HFFc6 (cell line): Measurements from ENCODE around the gene HTRA2. TPM values are rescaled to one million over a fixed set of nuclear protein-coding genes. Genes with fewer than 3 reads are reported as not detected.

Experiments
- DNase-seq: peaks from one replicate; pipeline ENCODE4 v3.0.0-alpha.2; 2018
- H3K27ac Mint-ChIP-seq: 2 replicates; pipeline ENCODE4 v1.8.0; 2020; ENCODE audit warnings: mild to moderate bottlenecking, mixed read lengths
- H3K27me3 Mint-ChIP-seq: 2 replicates; pipeline ENCODE4 v1.8.0; 2021; ENCODE audit warnings: mild to moderate bottlenecking, moderate library complexity, mixed read lengths; ENCODE audit not compliant: insufficient read depth
- H3K36me3 Mint-ChIP-seq: 2 replicates; pipeline ENCODE4 v1.8.0; 2021; ENCODE audit warnings: low read depth, mixed read lengths
- H3K4me1 Mint-ChIP-seq: 2 replicates; pipeline ENCODE4 v1.8.0; 2020; ENCODE audit warnings: low read depth, mixed read lengths
- H3K4me3 Mint-ChIP-seq: 2 replicates; pipeline ENCODE4 v1.8.0; 2020; ENCODE audit warnings: mild to moderate bottlenecking, moderate library complexity, mixed read lengths
- H3K9me3 Mint-ChIP-seq: 2 replicates; pipeline ENCODE4 v1.8.0; 2020; ENCODE audit warnings: mild to moderate bottlenecking, mixed read lengths
- total RNA-seq, 6 experiments: library from RNA; stranded (reverse); fragmentation: NEBNext Ultra II Directional; extraction: Animal tissue kit (Norgen Biotek cat#: 25700); gene quantifications; 2 replicates in 1 of 6; 3 replicates in 5 of 6; pipeline ENCODE4 v1.2.3, GENCODE V29; 2021
- TF ChIP-seq, protein P1 (sequence below): fragments of 200-600 bp; sonication (generic); IDR thresholded peaks from 2 replicates; pipeline ENCODE4 v1.5.0; 2021; ENCODE audit warnings: antibody characterized with exemption, mild to moderate bottlenecking

Gene HTRA2
- total RNA-seq, 6 experiments from 2014 or later = 29.7 to 43.3 (median 33.6) TPM

DNA sequence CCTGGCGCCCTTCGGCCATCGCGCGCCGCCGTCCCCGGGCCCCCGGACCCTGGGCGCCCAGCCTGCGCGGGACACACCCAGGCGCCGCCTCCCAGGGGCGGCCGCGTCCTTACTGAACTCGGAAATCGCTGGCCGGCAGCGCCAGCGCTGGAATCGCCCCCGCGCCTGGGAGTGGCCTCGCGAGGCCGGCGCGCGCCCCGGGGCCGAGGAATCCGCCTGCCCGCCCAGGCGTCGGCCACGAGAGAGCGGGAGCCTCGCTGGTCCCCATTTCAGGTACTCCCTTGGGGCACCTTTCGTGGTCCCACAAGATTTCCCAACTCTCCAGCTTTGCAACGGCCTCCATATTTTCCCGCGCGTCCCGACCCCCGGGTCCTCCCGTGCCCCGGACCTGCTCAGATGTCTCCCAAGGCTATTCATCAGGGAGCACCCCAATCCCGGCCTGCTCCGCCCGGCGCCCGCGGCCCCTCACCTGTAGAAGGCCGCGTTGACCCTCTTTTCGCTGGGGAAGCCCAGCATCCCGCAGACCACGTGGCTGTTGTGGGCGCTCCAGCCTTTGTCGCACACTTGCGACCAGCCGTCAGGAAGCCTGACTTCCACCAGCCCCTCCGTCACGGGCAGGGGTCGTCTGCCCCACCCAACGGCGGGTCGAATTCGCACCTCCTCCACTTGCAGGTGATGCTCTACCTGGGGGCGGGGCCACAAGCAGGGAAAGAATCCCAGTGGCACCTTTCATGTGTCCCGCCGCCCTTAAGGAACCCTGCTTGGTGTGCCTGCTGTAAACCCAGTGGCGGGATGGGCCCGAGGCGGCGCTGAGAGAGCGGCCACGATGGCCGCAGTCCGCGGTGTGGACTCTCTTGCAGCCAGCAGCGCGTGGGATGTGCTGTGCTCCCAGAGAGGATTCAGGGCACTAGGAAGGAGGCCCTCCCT lies 19.4 kb downstream of the HTRA2 start:
- H3K36me3 Mint-ChIP-seq = peaks cover 21% of the 10 kb centered on the region
- TF ChIP-seq, protein P1, sequence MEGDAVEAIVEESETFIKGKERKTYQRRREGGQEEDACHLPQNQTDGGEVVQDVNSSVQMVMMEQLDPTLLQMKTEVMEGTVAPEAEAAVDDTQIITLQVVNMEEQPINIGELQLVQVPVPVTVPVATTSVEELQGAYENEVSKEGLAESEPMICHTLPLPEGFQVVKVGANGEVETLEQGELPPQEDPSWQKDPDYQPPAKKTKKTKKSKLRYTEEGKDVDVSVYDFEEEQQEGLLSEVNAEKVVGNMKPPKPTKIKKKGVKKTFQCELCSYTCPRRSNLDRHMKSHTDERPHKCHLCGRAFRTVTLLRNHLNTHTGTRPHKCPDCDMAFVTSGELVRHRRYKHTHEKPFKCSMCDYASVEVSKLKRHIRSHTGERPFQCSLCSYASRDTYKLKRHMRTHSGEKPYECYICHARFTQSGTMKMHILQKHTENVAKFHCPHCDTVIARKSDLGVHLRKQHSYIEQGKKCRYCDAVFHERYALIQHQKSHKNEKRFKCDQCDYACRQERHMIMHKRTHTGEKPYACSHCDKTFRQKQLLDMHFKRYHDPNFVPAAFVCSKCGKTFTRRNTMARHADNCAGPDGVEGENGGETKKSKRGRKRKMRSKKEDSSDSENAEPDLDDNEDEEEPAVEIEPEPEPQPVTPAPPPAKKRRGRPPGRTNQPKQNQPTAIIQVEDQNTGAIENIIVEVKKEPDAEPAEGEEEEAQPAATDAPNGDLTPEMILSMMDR = no peak
- H3K9me3 Mint-ChIP-seq = no peaks in the 10 kb centered on the region
- H3K27me3 Mint-ChIP-seq = peaks cover 5% of the 10 kb centered on the region
- peak overlapping the region; percentile 58 for H3K27ac Mint-ChIP-seq
- H3K4me3 Mint-ChIP-seq = peak overlapping the region; percentile 73
- DNase-seq = no peak
- H3K4me1 Mint-ChIP-seq = peaks cover 50% of the 10 kb centered on the region

- no peak for DNase-seq
- H3K27me3 Mint-ChIP-seq = peaks cover 5% of the 10 kb centered on the region
- H3K36me3 Mint-ChIP-seq = peaks cover 18% of the 10 kb centered on the region
- peak overlapping the region; percentile 48; the same call in 1 of the 2 replicates for H3K27ac Mint-ChIP-seq
- peaks cover 50% of the 10 kb centered on the region for H3K4me1 Mint-ChIP-seq
- no peaks in the 10 kb centered on the region for H3K9me3 Mint-ChIP-seq
- TF ChIP-seq, protein P1 = no peak
- peak overlapping the region; percentile 73 for H3K4me3 Mint-ChIP-seq
Observed at GRCh38 chr2:74550231-74550630, 20.5 kb downstream of the HTRA2 start.

DNA sequence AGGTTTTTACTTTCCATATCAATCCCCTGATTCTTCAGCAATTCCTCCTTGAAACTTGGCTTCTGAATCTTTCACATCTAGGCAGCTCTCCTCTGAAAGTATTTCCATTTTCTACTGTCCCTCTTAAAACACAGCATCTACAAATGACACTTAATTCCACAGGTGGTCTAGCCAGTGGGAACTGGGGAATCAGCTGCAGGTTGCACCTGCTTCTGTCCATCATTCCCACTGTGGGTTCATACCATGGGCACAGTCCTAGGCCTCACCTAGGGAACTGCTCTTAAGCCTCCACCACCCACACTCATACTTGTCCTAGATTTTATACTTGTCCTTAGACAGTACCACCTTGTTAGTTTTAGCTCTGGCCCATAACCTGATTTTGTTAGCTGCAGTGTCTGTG lies 21.8 kb downstream of the HTRA2 start:
- peak overlapping the region; percentile 28 for H3K27ac Mint-ChIP-seq
- H3K4me1 Mint-ChIP-seq = peaks cover 44% of the 10 kb centered on the region
- H3K27me3 Mint-ChIP-seq = peaks cover 5% of the 10 kb centered on the region
- H3K36me3 Mint-ChIP-seq = peaks cover 18% of the 10 kb centered on the region
- TF ChIP-seq, protein P1 = no peak
- peak overlapping the region; percentile 91 for H3K4me3 Mint-ChIP-seq
- no peaks in the 10 kb centered on the region for H3K9me3 Mint-ChIP-seq
- DNase-seq = no peak

GRCh38 chr2:74551942-74552913 lies 22.5 kb downstream of the HTRA2 start:
- Mint-ChIP-seq H3K4me1 (peaks cover 44% of the 10 kb centered on the region), H3K27ac (peak overlapping the region; percentile 84), H3K4me3 (peak overlapping the region; percentile 91), H3K27me3 (peaks cover 5% of the 10 kb centered on the region), H3K36me3 (peaks cover 16% of the 10 kb centered on the region), H3K9me3 (no peaks in the 10 kb centered on the region)
- TF ChIP-seq, protein P1 = no peak
- no peak for DNase-seq

GRCh38 chr2:74552914-74553811 lies 23.4 kb downstream of the HTRA2 start:
- Mint-ChIP-seq H3K4me3 (peak overlapping the region; percentile 91), H3K27me3 (peaks cover 7% of the 10 kb centered on the region), H3K27ac (peak overlapping the region; percentile 84), H3K36me3 (peaks cover 13% of the 10 kb centered on the region), H3K9me3 (no peaks in the 10 kb centered on the region), H3K4me1 (peaks cover 41% of the 10 kb centered on the region)
- TF ChIP-seq, protein P1 = no peak
- DNase-seq = no peak
